T-helper 2 cell treated with Interferon-gamma antibody and Interleukin-4, amounts not matched to agents 5 μg/mL and 100 μg/mL, for 36 hours (primary cell): Measurements from ENCODE around the gene CFAP65.
A peak's percentile ranks its signal among the peaks of the same experiment; 100 is the strongest.

Experiments used
- DNase-seq: peaks from one replicate; pipeline ENCODE4 v3.0.0; 2021; ENCODE audit warnings: low spot score
- H3K27ac Mint-ChIP-seq: one replicate; pipeline ENCODE4 v1.8.0; 2021; ENCODE audit warnings: mild to moderate bottlenecking, mixed read lengths
- H3K27me3 Mint-ChIP-seq: one replicate; pipeline ENCODE4 v1.8.0; 2021; ENCODE audit warnings: low read depth, mixed read lengths
- H3K36me3 Mint-ChIP-seq: one replicate; pipeline ENCODE4 v1.8.0; 2021; ENCODE audit warnings: low read depth, mixed read lengths
- H3K4me1 Mint-ChIP-seq: one replicate; pipeline ENCODE4 v1.8.0; 2021; ENCODE audit warnings: low read depth, mixed read lengths
- H3K4me3 Mint-ChIP-seq: one replicate; pipeline ENCODE4 v1.8.0; 2022; ENCODE audit warnings: mild to moderate bottlenecking, moderate library complexity, mixed read lengths
- H3K9me3 Mint-ChIP-seq: one replicate; pipeline ENCODE4 v1.8.0; 2021; ENCODE audit warnings: mixed read lengths

Gene CFAP65

DNA sequence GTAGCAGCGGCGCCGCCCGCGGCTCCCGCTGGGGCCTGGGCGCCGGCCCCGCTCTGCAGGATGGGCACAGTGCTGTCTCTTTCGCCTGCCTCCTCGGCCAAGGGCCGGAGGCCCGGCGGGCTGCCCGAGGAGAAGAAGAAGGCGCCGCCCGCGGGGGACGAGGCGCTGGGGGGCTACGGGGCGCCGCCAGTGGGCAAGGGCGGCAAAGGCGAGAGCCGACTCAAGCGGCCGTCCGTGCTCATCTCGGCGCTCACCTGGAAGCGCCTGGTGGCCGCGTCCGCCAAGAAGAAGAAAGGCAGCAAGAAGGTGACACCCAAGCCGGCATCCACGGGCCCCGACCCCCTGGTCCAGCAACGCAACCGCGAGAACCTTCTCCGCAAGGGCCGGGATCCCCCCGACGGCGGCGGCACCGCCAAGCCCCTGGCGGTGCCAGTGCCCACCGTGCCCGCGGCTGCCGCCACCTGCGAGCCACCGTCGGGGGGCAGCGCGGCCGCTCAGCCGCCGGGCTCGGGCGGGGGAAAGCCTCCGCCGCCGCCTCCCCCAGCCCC, 81.5 kb downstream of the CFAP65 start:
- peaks cover 2% of the 10 kb centered on the region for H3K36me3 Mint-ChIP-seq
- DNase-seq: no peak
- no peak overlapping the region for H3K4me3 Mint-ChIP-seq
- H3K27me3 Mint-ChIP-seq: peaks cover 78% of the 10 kb centered on the region
- H3K27ac Mint-ChIP-seq: no peak overlapping the region
- peaks cover 3% of the 10 kb centered on the region for H3K4me1 Mint-ChIP-seq
- no peaks in the 10 kb centered on the region for H3K9me3 Mint-ChIP-seq

DNA sequence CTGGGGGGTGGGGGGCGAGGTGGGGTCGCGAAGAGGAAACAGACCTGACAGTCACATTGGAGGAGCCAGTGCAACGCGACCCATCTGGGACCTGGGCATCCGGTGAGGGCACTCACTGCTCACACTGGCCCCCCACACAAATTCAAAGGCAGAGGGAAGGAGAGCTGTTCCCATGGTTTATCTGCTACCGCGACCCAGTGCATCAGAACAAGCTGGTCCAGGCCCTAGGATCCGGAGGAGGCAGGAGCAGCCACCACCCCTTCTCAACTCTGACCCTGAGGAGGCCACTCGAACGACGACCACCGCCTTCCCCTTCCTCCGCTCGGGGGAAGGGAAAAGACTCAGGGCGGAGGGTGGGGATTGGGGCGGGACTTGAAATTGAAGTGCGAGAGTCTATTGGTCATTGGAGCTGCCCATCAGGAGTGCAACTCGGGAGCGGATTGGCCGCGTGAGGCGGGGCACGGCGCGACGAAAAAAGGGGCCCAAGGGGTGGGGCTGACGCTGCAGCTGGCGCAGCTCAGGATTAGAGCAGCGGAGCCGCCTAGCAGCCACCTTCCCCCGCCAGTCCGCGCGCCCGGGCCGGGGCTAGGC, 82.1 kb downstream of the CFAP65 start, which contains the start of gene CDK5R2:
CDK5R2 (plus strand) TSS at position 526 of the 591 bp plus-strand sequence. CDS start 155 bp downstream, outside the sequence.
- Mint-ChIP-seq H3K4me3 (peak within 1 kb of the TSS; percentile 28), H3K36me3 (peaks cover 2% of the 10 kb centered on the region), H3K9me3 (no peaks in the 10 kb centered on the region), H3K27me3 (peaks cover 77% of the 10 kb centered on the region), H3K4me1 (peaks cover 3% of the 10 kb centered on the region), H3K27ac (no peak within 1 kb of the TSS)
- peak; percentile 60 for DNase-seq

DNA sequence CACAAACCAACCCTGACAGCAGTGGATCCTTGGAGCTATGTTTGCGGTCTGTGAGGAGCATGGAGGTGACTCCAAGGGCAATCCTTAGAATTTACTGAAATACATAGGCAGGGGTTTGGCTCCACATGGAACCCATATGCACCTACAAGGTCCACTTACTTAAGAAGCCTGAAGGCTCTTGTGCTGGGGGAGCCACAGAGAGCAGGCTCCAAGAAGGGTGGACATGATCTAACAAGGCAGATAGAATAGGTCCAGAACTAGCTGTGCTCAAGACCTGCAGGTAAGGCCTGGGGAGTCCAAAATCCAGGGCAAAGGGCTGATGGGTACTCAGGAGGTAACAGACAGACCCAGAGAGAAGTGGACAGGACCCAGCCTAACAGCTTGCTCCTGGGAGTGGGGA, 83.0 kb downstream of the CFAP65 start:
- Mint-ChIP-seq H3K9me3 (no peaks in the 10 kb centered on the region), H3K4me1 (peaks cover 3% of the 10 kb centered on the region), H3K27ac (no peak overlapping the region), H3K27me3 (peaks cover 69% of the 10 kb centered on the region), H3K36me3 (peaks cover 2% of the 10 kb centered on the region), H3K4me3 (no peak overlapping the region)
- no peak for DNase-seq

DNA sequence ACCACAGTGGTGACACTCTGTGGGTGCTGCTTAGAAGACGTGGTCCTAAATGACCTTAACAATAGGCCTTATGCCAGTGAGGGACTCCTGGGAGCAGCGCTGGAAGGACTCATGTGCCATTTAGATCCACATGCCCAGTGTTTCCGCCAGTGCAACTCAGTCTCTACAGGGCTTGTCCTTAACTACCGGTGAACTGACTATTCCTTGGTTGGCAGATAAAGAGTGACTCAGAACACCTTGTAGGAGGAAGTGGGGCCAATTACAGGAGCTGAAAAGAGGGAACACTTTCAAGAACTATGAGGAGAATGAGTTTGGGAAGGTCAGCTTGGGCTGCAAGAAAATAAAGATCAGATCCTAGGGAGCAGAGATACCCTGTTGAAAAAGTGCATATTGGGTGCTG, 83.6 kb downstream of the CFAP65 start:
- H3K27ac Mint-ChIP-seq: no peak overlapping the region
- DNase-seq: no peak
- no peak overlapping the region for H3K4me3 Mint-ChIP-seq
- H3K4me1 Mint-ChIP-seq: peaks cover 3% of the 10 kb centered on the region
- H3K36me3 Mint-ChIP-seq: peaks cover 2% of the 10 kb centered on the region
- no peaks in the 10 kb centered on the region for H3K9me3 Mint-ChIP-seq
- peaks cover 66% of the 10 kb centered on the region for H3K27me3 Mint-ChIP-seq

DNA sequence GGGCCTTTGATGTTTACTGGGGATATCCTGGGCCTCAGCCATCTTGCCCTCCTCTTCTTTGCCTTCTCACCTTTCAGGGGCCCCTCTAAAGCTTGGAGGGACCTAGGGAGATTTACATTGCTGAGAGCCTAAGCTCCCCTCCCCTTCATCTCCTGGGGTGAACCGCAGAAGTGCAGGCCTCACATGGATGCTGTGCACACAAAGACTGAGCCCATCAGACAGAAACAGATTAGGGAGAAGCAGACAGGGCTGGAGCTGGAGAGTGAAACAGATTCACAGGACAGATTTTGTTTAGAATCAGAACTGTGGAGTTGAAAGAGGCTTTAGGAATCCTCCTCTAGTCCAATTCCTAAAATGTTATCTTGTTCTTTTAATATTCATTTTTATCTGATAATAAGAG, 85.3 kb downstream of the CFAP65 start:
- Mint-ChIP-seq H3K27ac (no peak overlapping the region), H3K4me1 (peaks cover under 1% of the 10 kb centered on the region), H3K36me3 (peaks cover under 1% of the 10 kb centered on the region), H3K27me3 (peaks cover 49% of the 10 kb centered on the region), H3K4me3 (no peak overlapping the region), H3K9me3 (no peaks in the 10 kb centered on the region)
- no peak for DNase-seq

DNA sequence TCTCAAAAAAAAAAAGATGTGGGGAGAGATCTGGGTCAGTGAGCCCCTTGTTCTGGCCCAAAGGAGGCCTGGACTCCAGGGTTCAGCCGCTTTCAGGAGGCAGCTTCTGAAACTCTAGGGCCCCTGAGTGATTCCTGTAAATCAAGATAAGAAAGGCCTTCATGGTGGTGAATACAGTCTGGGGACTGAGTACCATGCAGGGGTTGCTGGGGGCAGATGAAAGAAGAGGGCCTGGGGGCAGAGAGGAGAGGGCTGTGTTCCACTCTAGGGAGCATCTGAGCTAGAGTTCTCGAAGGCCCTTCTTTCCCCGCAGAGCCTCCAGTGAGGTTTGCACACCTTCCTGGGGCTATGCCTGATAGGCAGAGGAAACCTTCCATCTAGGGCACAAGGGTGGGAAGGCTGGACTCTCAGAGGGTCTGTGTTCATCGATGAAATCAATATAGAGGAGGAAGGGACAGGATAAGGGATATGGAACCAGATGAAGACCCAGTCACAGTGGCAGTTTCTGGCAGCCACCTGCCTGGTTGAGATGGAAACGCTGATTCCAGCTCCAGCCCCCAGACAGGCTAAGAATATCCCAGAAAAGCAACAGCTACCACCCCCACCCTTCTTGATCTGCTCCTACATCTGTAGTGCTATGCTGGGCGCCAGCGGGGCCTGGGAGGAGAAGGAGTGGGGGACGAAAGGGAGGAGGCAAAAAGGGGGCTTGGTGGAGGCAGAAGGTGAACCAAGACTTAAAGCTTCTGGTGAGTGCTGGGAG, 86.6 kb downstream of the CFAP65 start:
- Mint-ChIP-seq H3K9me3 (no peaks in the 10 kb centered on the region), H3K27ac (no peak overlapping the region), H3K36me3 (no peaks in the 10 kb centered on the region), H3K4me1 (no peaks in the 10 kb centered on the region), H3K4me3 (no peak overlapping the region), H3K27me3 (peaks cover 46% of the 10 kb centered on the region)
- DNase-seq: no peak

DNA sequence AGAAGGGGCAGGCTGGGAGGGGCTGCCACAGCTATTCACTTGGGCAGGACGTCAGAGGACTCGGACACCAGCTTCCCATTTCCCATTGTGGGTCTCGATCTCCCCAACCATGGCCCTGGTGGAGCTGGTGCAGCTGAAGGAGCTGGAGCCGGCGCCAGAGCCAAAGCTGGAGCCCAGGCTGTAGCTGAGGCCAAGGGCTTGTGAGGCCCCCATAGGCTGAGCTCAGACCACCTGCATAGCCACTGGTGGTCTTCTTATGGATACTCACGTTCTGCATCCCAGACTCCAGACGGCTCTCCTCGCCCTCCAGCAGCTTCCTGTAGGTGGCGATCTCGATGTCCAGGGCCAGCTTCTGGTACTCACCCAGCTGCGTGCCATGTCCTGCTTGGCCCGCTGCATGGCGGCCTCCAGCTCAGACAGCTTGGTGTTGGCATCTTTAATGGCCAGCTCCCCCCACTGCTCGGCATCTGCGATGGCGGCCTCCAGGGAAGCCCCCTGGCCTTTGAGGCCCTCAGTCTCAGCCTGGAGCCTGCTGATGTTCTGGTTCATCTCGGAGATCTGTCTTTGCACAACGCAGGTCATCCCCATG, 87.9 kb downstream of the CFAP65 start:
- H3K4me1 Mint-ChIP-seq: no peaks in the 10 kb centered on the region
- no peaks in the 10 kb centered on the region for H3K36me3 Mint-ChIP-seq
- H3K4me3 Mint-ChIP-seq: no peak overlapping the region
- H3K9me3 Mint-ChIP-seq: no peaks in the 10 kb centered on the region
- no peak for DNase-seq
- no peak overlapping the region for H3K27ac Mint-ChIP-seq
- peaks cover 36% of the 10 kb centered on the region for H3K27me3 Mint-ChIP-seq
